ENCODE data around the gene SOWAHA. TPM values are rescaled to one million over a fixed set of nuclear protein-coding genes. Genes with fewer than 3 reads are reported as not detected.

SOWAHA gene
- total RNA-seq, 1 experiment from 2014 or later: 0.39 TPM

GRCh38 chr5:132775476-132775961, 37.6 kb upstream of the SOWAHA start:
- ChIA-PET POLR2A (no interaction called here), RAD21 (ENCODE audit: low non-redundant PET in 1 of 2, low total read pairs in 2 of 2, uncharacterized antibody in 2 of 2, unreplicated experiment in 2 of 2) (no interaction called here), CTCF (no interaction called here)
- Histone ChIP-seq H3K27me3 (ENCODE audit: insufficient read depth, low read length) (no peaks in the 10 kb centered on the region), H4K20me1 (ENCODE audit: insufficient read depth) (no peaks in the 10 kb centered on the region), H3K79me2 (ENCODE audit: insufficient read depth, low read length) (peaks cover 15% of the 10 kb centered on the region), H3K27ac (ENCODE audit: low read depth, low read length) (no peak overlapping the region), H3K4me2 (ENCODE audit: low read length) (peak overlapping the region; percentile 89), H3K36me3 (ENCODE audit: control insufficient read depth in 1 of 2, insufficient read depth in 2 of 2, low read length in 2 of 2) (no peaks in the 10 kb centered on the region), H3K9me3 (ENCODE audit: control insufficient read depth in 1 of 2, insufficient read depth in 1 of 2, low read depth in 1 of 2, low read length in 2 of 2) (no peaks in the 10 kb centered on the region), H3K9ac (ENCODE audit: low read length) (peak overlapping the region; percentile 68), H3K9me2 (ENCODE audit: insufficient read depth) (no peaks in the 10 kb centered on the region), H3K4me1 (ENCODE audit: control insufficient read depth in 1 of 2, insufficient read depth in 2 of 2, low read length in 2 of 2) (peaks cover 12 to 24% of the 10 kb centered on the region in 2 experiments), H3K4me3 (replicated peaks in 1 of 2; ENCODE audit: low read depth in 1 of 2, low read length in 2 of 2) (peak overlapping the region in 1 of 2 experiments; percentile 71; a peak in 1 of 4 replicates), H2AFZ (ENCODE audit: low read depth, low read length, poor library complexity, severe bottlenecking) (no peak overlapping the region)
- intact Hi-C loops (cut with micrococcal nuclease): no loop called here
- TF ChIP-seq ZBTB33 (IDR thresholded peaks at IDR 0.05; ENCODE audit: extremely low read depth, insufficient replicate concordance, low read length) (no peak), SIN3A (IDR thresholded peaks at IDR 0.05; ENCODE audit: low read depth) (no peak), SRF (IDR thresholded peaks at IDR 0.05; ENCODE audit: low read depth) (no peak), ZNF274 (IDR thresholded peaks at IDR 0.05; ENCODE audit: low read depth, low read length) (no peak), POLR2A (IDR thresholded peaks at IDR 0.05; ENCODE audit: borderline replicate concordance, extremely low read depth, insufficient read depth, insufficient read length) (no peak), SP1 (IDR thresholded peaks at IDR 0.05; ENCODE audit: low read depth) (no peak), CBX3 (IDR thresholded peaks at IDR 0.05; ENCODE audit: low read depth) (no peak), FOSL1 (IDR thresholded peaks at IDR 0.05; ENCODE audit: low read depth) (no peak), TCF7L2 (IDR thresholded peaks at IDR 0.05; ENCODE audit: borderline replicate concordance, extremely low read depth, insufficient read depth, insufficient read length) (no peak), ATF3 (IDR thresholded peaks at IDR 0.05) (no peak), CEBPB (IDR thresholded peaks at IDR 0.05; ENCODE audit: low read depth) (no peak), REST (IDR thresholded peaks at IDR 0.05; ENCODE audit: low read depth) (no peak), EGR1 (IDR thresholded peaks at IDR 0.05; ENCODE audit: low read depth) (no peak)
- TSS peak; percentile 66 for BruUV-seq (replicated peaks)
- ATAC-seq (no peak), DNase-seq (ENCODE audit: low read depth, low spot score) (no peak)

Data from HCT116 (cell line).